EL (cell line): ENCODE data around the gene ST7.
"Not testable (repeated sequence)": the region's sequence is repeated elsewhere in the genome, so short reads cannot be mapped to it uniquely, and the experiment has no call there.

ENCODE experiments used
- DNase-seq: peaks from one replicate; pipeline ENCODE4 v3.0.0-alpha.2; 2016

The ST7 gene

DNA sequence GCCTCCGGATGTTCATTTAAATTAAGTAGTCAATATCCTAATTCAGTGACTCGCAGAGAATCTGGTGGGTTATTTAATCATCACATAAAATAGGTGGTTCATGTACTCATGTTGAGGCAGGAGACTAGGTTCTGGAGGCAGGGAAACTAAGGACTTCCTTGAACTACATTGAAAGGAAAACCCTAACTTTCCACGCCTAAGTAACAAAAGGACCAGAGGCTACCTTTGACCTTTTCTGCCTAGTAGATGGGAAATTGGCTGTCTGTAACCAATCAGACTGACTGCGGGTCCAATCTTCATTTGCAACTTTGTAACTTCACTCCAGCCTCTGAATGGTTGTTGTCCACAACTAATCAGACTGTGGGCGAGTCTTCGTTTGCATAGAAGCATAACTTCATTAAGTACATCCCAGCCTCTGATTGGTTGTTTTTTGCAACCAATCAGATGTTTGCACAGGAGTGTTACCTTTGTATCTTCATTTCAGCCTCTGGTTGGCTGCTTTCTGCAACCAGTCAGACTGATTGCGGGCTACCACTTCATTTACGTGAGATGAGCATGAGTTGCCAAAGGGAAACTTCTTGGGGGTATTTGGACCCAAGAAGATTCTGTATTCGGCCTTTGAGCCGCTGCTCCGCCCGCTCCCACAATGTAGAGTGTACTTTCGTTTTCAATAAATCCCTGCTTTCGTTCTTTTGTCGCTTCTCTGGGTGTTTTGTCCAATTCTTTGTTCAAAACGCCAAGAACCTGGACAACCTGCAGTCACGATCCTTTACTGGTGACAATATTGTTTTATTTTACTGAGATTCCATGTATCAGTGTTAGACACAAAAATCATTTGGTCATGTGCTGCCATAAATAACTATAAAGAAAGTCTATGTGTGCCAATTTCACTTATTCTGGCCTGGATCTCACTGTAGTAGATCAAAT is 1.7 kb upstream of the ST7 start:
- no peak for DNase-seq

DNA sequence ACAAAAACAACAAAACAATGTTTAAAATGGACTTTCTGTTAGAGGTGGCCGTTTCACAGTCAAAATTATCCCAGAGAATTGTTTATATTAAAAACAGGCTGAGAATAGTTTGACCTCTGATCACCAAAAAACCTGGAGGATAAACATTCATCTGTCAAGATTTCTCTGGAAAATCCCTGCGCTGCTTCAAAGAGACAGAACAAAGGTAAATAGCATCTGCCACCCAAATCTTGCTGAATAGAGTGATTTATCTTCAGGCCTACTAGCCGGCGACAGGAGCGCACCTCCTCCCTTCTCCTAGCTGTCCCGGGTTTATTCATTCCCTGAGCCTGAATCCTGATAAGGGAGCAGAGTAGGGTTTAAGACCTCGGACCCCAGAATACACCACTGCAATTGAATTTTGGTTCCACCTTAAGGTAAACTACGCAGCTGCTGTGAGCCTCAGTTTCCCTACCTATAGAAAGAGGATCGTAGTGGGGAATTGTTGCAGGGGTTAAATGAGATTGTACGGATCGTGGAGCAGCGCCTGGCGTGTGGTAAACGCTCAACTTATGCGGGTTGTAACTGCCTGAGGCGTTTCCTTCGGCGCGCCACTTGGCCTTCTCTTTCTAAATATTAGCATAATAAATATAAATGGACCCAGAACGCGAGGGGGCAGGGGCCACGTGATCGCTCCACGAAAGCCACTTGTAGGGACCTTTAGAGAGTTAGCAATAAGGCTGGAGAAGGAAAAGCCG is 498 bp upstream of the ST7 start:
- DNase-seq = peak; percentile 58

DNA sequence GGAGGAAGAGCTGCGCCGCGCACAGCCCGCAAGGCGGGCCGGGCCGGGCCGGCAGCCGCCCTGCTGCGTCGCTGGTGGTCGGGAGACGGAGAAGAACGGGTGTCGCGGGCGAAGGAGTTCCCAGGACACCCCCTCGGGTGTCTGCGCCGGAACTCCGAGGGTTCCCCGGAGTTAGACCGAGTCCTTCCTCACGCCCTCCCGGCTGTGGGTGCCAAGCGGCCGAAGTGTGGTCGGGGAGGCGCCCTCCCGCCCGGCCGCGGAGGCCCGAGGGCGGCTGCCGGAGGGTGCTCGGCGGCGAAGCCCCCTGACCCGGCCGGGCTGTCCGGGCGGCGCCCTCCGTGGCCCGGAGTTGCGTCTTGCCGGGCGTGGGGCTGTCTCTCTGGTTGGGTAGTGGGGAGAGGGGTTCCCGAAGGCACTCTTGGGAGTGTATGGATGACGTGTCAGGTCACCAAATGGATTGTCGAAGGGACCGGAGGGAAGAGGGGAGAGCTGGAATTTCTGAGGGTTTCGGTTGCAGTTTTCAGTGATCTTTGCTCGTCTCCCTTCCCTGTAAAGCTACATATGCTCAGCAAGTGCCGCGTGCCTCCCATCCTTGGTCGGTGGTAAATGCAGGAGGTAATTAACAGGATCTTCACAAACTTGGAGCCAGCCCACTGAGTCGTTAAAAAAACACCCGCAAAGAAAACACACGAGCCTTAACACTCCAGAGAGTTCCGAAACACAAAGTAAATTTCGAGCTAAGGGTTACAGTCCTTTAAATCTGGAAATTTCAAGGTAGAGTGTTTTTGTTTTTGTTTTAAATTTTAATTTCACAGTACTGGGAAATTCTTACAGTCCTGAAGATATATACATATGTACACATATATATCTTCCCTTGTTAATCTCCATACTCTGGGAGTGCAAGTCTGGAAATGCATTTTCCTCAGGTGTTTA is 871 bp downstream of the ST7 start:
- peak; percentile 87 for DNase-seq

- DNase-seq = no peak
These were observed 2.0 kb downstream of the ST7 start for GRCh38 chr7:116955340-116955739.

- DNase-seq = no peak
These were observed 2.6 kb downstream of the ST7 start for GRCh38 chr7:116955801-116956476.

- DNase-seq = no peak
These were observed 3.1 kb downstream of the ST7 start for GRCh38 chr7:116956477-116956804.

- no peak for DNase-seq
These were observed 4.6 kb downstream of the ST7 start for GRCh38 chr7:116957874-116958273.

GRCh38 chr7:116961966-116962673 is 8.8 kb downstream of the ST7 start:
- DNase-seq = not testable (repeated sequence)

DNA sequence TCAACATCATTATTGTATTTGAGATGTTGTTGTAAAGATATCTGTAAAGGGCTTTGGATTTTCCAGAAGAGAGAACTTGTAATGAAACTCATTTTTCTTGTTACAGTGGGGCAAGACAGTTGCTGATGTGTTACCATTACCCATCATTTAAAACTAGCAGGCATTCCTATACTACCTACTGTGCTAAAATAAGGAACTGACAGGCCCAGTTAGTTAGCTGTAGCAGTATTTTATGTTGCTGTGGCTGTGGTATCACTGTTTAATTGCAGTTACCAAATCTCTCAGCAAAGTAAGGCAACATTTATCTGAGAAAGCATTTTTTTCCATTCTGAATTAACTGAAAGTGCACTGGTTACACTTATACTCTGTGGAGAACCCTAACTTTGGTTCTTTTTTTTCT is 9.9 kb downstream of the ST7 start:
- no peak for DNase-seq

GRCh38 chr7:116966601-116967000 is 13.3 kb downstream of the ST7 start:
- no peak for DNase-seq

DNA sequence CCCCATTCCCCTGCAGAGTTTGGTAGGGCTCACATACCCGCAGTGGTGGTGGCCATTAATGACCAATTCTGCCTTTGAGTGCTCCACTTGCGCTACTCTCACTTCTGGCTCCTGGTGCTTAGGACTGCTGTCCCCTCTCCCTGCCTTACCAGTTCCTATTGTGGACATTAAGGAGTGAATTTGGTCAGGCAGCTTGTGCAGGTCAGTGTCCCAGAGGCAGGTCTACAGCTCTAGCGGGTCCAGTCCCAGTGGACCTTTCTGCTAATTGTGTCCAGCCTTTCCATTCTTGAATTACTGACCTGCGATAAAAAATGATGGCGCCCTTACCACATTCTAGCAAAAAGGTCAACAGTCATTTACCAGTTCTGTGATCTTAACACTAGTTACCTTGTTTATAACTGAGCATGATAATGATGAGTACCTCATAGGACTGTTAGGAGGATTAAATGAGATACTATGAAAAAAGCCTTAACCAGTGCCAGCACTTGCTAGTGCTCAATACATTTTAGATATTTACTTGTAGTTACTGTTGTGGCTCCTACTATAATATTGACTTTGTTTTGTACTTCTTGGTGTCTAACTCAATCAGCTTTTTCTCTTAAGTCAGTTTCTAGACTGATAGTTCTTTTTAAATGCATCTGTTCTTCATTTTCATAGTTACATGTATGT is 14.1 kb downstream of the ST7 start:
- no peak for DNase-seq

DNA sequence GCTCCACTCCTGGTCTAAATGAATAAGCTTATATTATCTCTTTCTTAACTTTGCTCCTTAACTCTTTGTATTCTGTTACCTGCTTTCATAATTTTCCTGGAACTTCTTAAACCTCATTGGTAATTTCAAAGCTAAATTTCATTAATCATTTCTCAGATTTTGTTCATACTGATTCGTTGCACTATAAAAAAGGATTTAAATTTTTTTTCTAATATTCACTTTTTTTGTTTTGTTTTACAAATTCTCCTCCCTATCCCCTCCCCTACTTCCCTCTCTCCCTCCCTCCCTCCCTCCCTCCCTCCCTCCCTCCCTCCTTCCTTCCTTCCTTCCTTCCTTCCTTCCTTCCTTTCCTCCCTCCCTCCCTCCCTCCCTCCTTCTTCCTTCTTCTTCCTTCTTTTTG is 14.7 kb downstream of the ST7 start:
- DNase-seq = no peak

- DNase-seq = no peak
These were observed 15.3 kb downstream of the ST7 start for GRCh38 chr7:116968631-116969030.

DNA sequence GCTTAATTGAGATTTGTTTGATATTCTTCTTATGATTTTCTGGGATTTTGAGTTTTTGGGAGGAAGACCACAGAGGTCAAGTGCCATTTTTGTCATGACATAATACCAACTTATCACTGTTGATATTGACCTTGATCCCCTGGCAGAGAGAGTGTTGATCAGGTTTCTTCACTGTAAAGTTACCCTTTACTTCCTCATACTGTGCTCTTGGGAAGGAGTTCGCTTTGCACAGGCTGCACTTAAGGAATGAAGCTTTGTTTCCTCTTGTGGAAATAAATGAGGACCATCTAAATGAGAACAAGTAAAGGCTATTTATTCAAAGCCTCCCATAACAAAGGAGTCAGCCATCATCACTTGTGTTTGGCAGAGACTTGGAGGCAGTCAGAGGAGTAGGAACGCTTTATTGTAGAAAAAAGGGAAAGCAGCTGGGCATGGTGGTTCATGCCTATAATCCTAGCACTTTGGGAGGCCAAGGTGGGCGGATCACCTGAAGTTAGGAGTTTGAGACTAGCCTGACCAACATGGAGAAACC is 16.1 kb downstream of the ST7 start:
- DNase-seq = no peak

DNA sequence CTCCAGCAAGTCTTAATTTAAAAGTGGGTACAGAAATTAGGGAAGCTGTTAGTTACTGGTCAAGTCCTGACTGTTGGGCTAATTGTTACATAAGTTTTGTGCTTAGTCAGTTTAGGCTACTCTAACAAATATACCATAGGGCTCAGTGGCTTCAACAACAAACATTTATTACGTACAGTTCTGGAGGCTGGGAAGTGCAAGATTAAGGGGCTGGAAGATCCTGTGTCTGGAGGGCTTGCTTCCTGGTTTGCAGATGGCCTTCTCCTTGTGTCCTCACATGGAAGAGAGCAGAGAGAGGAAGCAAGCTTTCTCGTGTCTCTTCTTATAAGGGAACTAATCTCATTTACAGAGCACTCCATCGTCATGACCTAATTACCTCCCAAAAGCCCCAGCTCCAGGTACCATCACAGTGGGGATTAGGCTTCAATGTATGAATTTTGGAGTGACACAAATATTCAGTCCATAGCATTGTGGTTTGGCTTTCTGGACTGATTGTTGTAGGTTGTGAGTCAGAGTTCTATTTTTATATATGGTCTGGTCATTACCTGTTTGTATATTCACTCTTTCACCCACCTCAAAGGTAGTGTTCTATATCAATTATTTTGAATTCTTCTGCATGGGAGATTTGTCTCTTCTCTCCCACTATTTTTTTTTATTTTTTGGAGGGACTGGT is 17.1 kb downstream of the ST7 start:
- no peak for DNase-seq

DNA sequence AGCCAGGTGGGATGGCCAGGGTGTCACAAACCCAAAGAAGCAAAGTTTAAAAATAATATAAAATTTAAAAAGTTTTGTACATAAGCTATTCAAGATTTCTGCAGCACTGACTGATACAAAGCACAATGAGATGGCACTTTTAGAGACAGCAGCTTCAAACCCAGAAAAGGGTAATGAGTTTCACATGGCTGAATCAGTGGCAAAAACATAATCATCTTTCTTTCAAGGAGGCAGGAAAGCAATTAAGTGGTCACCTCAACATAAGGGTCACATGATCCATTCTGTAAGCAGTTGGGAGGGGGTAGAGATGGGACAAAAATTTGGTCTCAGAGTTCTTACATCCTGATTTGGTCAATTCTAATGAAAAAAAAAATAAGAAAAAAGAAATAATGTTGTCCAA is 17.9 kb downstream of the ST7 start:
- DNase-seq = not testable (repeated sequence)

- DNase-seq = no peak
These were observed 18.6 kb downstream of the ST7 start for GRCh38 chr7:116971869-116972268.

- DNase-seq = not testable (repeated sequence)
These were observed 21.7 kb downstream of the ST7 start for GRCh38 chr7:116975024-116975423.

DNA sequence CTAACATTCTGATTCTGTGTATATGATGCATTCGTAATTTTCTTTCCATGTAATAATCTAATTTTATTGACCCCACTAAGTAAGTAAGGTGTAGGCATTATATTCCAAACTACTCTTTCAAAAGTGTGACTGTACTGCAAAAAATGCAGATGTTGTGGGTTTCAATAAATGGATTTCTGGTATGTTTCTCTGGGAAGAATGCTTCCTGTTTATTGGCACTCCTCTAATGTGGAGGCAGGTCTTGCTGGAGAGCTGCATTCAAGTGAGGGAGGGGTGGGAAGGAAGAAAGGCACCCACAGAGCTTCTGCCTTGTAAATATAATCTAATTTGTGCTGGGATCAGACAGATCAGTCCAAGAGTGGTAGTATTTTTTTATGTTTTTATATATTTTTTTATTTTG is 23.9 kb downstream of the ST7 start:
- DNase-seq = peak; percentile 56

- DNase-seq = no peak
These were observed 24.7 kb downstream of the ST7 start for GRCh38 chr7:116978006-116978405.
